ENCODE results near the gene ZNF185. TPM values are rescaled to one million over a fixed set of nuclear protein-coding genes. Genes with fewer than 3 reads are reported as not detected.

Gene ZNF185
- total RNA-seq, 1 donor from 2014 or later: 17.9 TPM

- H3K4me3 ChIP-seq: no peak overlapping the region
- DNase-seq: no peak
- intact Hi-C loops (cut with DNase I): no loop called here
- H3K9me3 ChIP-seq: no peaks in the 10 kb centered on the region
- no peak for ATAC-seq
- no peaks in the 10 kb centered on the region for H3K4me1 ChIP-seq
- no peak for TF ChIP-seq CTCF (IDR thresholded peaks at IDR 0.05)
- no peaks in the 10 kb centered on the region for H3K27me3 ChIP-seq (ENCODE audit: low read depth)
- H3K36me3 ChIP-seq: no peaks in the 10 kb centered on the region
- no peak overlapping the region for H3K27ac ChIP-seq
Observed at GRCh38 chrX:152886716-152887115, 11.2 kb upstream of the ZNF185 start.

- Histone ChIP-seq H3K4me3 (no peak overlapping the region), H3K4me1 (no peaks in the 10 kb centered on the region), H3K27ac (no peak overlapping the region), H3K9me3 (no peaks in the 10 kb centered on the region), H3K27me3 (ENCODE audit: low read depth) (no peaks in the 10 kb centered on the region), H3K36me3 (no peaks in the 10 kb centered on the region)
- no peak for TF ChIP-seq CTCF (IDR thresholded peaks at IDR 0.05)
- DNase-seq: no peak
- ATAC-seq: no peak
- intact Hi-C loops (cut with DNase I): no loop called here
Observed at GRCh38 chrX:152892499-152892898, 5.4 kb upstream of the ZNF185 start.

- no peak for TF ChIP-seq CTCF (IDR thresholded peaks at IDR 0.05)
- H3K36me3 ChIP-seq: no peaks in the 10 kb centered on the region
- no peaks in the 10 kb centered on the region for H3K9me3 ChIP-seq
- no peak overlapping the region for H3K4me3 ChIP-seq
- ATAC-seq: no peak
- no peak for DNase-seq
- H3K27me3 ChIP-seq (ENCODE audit: low read depth): no peaks in the 10 kb centered on the region
- intact Hi-C loops (cut with DNase I): no loop called here
- H3K27ac ChIP-seq: no peak overlapping the region
- no peaks in the 10 kb centered on the region for H3K4me1 ChIP-seq
Observed at GRCh38 chrX:152892999-152893891, 4.6 kb upstream of the ZNF185 start.

- Histone ChIP-seq H3K27ac (no peak overlapping the region), H3K4me3 (no peak overlapping the region), H3K27me3 (ENCODE audit: low read depth) (no peaks in the 10 kb centered on the region), H3K4me1 (no peaks in the 10 kb centered on the region), H3K36me3 (no peaks in the 10 kb centered on the region), H3K9me3 (no peaks in the 10 kb centered on the region)
- TF ChIP-seq CTCF (IDR thresholded peaks at IDR 0.05): no peak
- intact Hi-C loops (cut with DNase I): no loop called here
- DNase-seq (no peak), ATAC-seq (no peak)
Observed at GRCh38 chrX:152893980-152894610, 3.8 kb upstream of the ZNF185 start.

GRCh38 chrX:152895121-152895520, 2.7 kb upstream of the ZNF185 start:
- Histone ChIP-seq H3K36me3 (no peaks in the 10 kb centered on the region), H3K4me1 (no peaks in the 10 kb centered on the region), H3K9me3 (no peaks in the 10 kb centered on the region), H3K27ac (no peak overlapping the region), H3K4me3 (no peak overlapping the region), H3K27me3 (ENCODE audit: low read depth) (no peaks in the 10 kb centered on the region)
- DNase-seq (no peak), ATAC-seq (no peak)
- no peak for TF ChIP-seq CTCF (IDR thresholded peaks at IDR 0.05)
- intact Hi-C loops (cut with DNase I): no loop called here

Data from lower lobe of right lung (tissue), 2 donors.